Neural cell (in vitro differentiated cells): Measurements from ENCODE around the gene GBP4.

Experiments
- CTCF ChIP-seq: fragments of 450-650 bp; IDR thresholded peaks from 2 replicates; pipeline ENCODE4 v1.5.1; 2014; ENCODE audit warnings: antibody characterized with exemption, mild to moderate bottlenecking, moderate library complexity; ENCODE audit not compliant: poor library complexity, severe bottlenecking
- EP300 ChIP-seq: fragments of 450-650 bp; conservative IDR thresholded peaks from 2 replicates; pipeline ENCODE4 v1.6.1; 2014; ENCODE audit warnings: antibody characterized with exemption, mild to moderate bottlenecking, moderate library complexity; ENCODE audit not compliant: poor library complexity, severe bottlenecking
- EZH2 ChIP-seq: fragments of 200-600, 300-800 bp; shearing (Covaris generic), sonication (generic); IDR thresholded peaks from 2 replicates; pipeline ENCODE4 v1.6.1; 2014; ENCODE audit warnings: antibody characterized with exemption, low read length, borderline replicate concordance, mild to moderate bottlenecking; ENCODE audit not compliant: insufficient read depth, poor library complexity, severe bottlenecking
- MXI1 ChIP-seq: fragments of 450-650 bp; conservative IDR thresholded peaks from 2 replicates; pipeline ENCODE4 v1.6.1; 2014; ENCODE audit warnings: antibody characterized with exemption, mild to moderate bottlenecking; ENCODE audit not compliant: poor library complexity, severe bottlenecking
- POLR2AphosphoS5 ChIP-seq: IDR thresholded peaks from 2 replicates; pipeline ENCODE4 v1.6.1; 2012
- SMC3 ChIP-seq: fragments of 450-650 bp; conservative IDR thresholded peaks from 2 replicates; pipeline ENCODE4 v1.6.1; 2014; ENCODE audit warnings: antibody characterized with exemption, mild to moderate bottlenecking, moderate library complexity; ENCODE audit not compliant: poor library complexity
- TAF1 ChIP-seq: IDR thresholded peaks from 2 replicates; pipeline ENCODE4 v1.6.1; 2012; ENCODE audit warnings: low read depth
- TF ChIP-seq, protein P1 (sequence below): IDR thresholded peaks from 2 replicates; pipeline ENCODE4 v1.6.1; 2012; ENCODE audit warnings: borderline replicate concordance

GRCh38 chr1:89221341-89221740 is 22.6 kb upstream of the GBP4 start:
- no peak for TF ChIP-seq CTCF
- TF ChIP-seq POLR2AphosphoS5 = no peak
- no peak for TF ChIP-seq EP300
- TF ChIP-seq TAF1 = no peak
- TF ChIP-seq, protein P1, sequence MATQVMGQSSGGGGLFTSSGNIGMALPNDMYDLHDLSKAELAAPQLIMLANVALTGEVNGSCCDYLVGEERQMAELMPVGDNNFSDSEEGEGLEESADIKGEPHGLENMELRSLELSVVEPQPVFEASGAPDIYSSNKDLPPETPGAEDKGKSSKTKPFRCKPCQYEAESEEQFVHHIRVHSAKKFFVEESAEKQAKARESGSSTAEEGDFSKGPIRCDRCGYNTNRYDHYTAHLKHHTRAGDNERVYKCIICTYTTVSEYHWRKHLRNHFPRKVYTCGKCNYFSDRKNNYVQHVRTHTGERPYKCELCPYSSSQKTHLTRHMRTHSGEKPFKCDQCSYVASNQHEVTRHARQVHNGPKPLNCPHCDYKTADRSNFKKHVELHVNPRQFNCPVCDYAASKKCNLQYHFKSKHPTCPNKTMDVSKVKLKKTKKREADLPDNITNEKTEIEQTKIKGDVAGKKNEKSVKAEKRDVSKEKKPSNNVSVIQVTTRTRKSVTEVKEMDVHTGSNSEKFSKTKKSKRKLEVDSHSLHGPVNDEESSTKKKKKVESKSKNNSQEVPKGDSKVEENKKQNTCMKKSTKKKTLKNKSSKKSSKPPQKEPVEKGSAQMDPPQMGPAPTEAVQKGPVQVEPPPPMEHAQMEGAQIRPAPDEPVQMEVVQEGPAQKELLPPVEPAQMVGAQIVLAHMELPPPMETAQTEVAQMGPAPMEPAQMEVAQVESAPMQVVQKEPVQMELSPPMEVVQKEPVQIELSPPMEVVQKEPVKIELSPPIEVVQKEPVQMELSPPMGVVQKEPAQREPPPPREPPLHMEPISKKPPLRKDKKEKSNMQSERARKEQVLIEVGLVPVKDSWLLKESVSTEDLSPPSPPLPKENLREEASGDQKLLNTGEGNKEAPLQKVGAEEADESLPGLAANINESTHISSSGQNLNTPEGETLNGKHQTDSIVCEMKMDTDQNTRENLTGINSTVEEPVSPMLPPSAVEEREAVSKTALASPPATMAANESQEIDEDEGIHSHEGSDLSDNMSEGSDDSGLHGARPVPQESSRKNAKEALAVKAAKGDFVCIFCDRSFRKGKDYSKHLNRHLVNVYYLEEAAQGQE = no peak
- no peak for TF ChIP-seq MXI1
- TF ChIP-seq SMC3 = no peak
- no peak for TF ChIP-seq EZH2
